ENCODE results near the gene COG5. TPM values are rescaled to one million over a fixed set of nuclear protein-coding genes. Genes with fewer than 3 reads are reported as not detected.

The COG5 gene
- total and polyA plus RNA-seq, 9 of the 15 experiments (the other 6 are each of a cell fraction or from before 2014, with no cell fraction given), result 15.3 to 75.1 (median 56.4) TPM

DNA sequence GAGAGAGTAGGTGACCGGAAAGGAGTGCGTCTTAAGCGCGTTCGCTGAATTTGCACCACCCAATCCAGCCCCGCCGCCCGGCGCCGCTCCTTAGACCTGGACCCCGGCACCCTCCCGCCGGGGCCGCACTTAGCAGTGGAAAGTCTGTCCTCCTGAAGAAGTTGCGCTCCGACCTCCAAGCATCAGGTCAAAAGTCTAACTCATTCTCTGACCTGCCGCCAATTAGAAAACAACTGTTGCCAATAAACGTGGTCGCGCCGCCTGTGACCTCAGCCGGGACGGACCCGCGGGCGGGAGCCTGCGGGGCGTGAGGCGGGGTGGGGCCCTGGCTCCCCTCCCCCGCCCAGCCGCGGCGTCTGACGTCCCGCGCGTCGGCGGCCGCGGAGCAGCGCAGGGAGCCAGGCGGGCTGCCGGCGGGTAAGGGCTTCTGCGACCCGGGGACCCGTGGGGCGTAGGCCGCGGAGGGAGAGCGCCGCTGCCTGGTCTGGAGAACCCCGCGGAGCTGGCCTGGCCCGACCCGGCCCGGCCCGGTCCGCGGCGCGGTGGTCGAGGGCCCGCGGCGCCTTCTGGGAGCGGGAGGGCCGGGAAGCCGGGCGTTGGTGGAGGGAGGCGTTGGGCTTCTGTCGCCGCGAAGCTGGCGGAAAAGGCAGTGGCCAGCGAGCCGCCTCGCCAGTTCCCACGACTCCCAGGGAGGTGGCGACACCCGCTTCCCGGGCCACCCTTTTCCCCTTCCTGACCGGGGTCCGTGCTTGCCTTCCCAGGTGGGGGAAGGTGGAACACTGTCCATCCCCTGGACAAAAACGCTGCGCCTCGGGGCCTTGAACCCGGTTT is 16.4 kb upstream of the COG5 start, which contains the start of gene BCAP29 (continued):
- TF ChIP-seq HNRNPLL (IDR thresholded peaks at IDR 0.05; ENCODE audit: low read depth, low read length, poor library complexity, severe bottlenecking), result peak; percentile 70
- TF ChIP-seq ZBTB26 (CRISPR knock-in tag; IDR thresholded peaks at IDR 0.05), result peak; percentile 80; the same call in 1 of the 2 replicates
- TF ChIP-seq ZNF316 (IDR thresholded peaks at IDR 0.05), result peak; percentile 37; the same call in 1 of the 2 replicates
- TF ChIP-seq ZNF551 (CRISPR knock-in tag; IDR thresholded peaks at IDR 0.05), result no peak
- TF ChIP-seq XRCC3 (IDR thresholded peaks at IDR 0.05), result no peak
- no peak for TF ChIP-seq CBX2 (IDR thresholded peaks at IDR 0.05; ENCODE audit: insufficient read depth, low read length, poor library complexity, severe bottlenecking)
- no peak for TF ChIP-seq SREBF2 (CRISPR knock-in tag; IDR thresholded peaks at IDR 0.05)
- TF ChIP-seq ZC3H4 (CRISPR knock-in tag; IDR thresholded peaks at IDR 0.05; ENCODE audit: borderline replicate concordance), result no peak
- TF ChIP-seq MBD2 (IDR thresholded peaks at IDR 0.05; ENCODE audit: borderline replicate concordance, low read depth), result no peak; the same call in 1 of the 2 replicates
- TF ChIP-seq DNMT1 (IDR thresholded peaks at IDR 0.05), result 0 out of 2 replicates have a peak, but pooled peaks have one; percentile 23
- no peak for TF ChIP-seq GATA2 (CRISPR knock-in tag; IDR thresholded peaks at IDR 0.05)
- TF ChIP-seq, protein P1, sequence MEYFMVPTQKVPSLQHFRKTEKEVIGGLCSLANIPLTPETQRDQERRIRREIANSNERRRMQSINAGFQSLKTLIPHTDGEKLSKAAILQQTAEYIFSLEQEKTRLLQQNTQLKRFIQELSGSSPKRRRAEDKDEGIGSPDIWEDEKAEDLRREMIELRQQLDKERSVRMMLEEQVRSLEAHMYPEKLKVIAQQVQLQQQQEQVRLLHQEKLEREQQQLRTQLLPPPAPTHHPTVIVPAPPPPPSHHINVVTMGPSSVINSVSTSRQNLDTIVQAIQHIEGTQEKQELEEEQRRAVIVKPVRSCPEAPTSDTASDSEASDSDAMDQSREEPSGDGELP (CRISPR knock-in tag; IDR thresholded peaks at IDR 0.05; ENCODE audit: borderline replicate concordance), result peak; percentile 81
- TF ChIP-seq NFE2 (IDR thresholded peaks at IDR 0.05; ENCODE audit: low read depth), result 0 out of 2 replicates have a peak, but pooled peaks have one; percentile 12
- no peak for TF ChIP-seq ZKSCAN3 (CRISPR knock-in tag; IDR thresholded peaks at IDR 0.05)
- TF ChIP-seq MCM5 (IDR thresholded peaks at IDR 0.05; ENCODE audit: low read depth), result no peak
- no peak for TF ChIP-seq MAFF (IDR thresholded peaks at IDR 0.05; ENCODE audit: low read length)
- TF ChIP-seq ZBTB12 (CRISPR knock-in tag; IDR thresholded peaks at IDR 0.05), result peak; percentile 90
- TF ChIP-seq USF1 (CRISPR knock-in tag; IDR thresholded peaks at IDR 0.05), result no peak
- no peak for TF ChIP-seq MITF (IDR thresholded peaks at IDR 0.05)
- peak in 1 of 2 experiments; percentile 33; a peak in 1 of 3 replicates for TF ChIP-seq CBX3 (IDR thresholded peaks at IDR 0.05; ENCODE audit: borderline replicate concordance in 1 of 2, low read length in 2 of 2)
- no peak for TF ChIP-seq RBM25 (IDR thresholded peaks at IDR 0.05; ENCODE audit: low read depth, low read length, severe bottlenecking)
